Transverse colon (tissue), 4 donors: ENCODE measurements around the gene ATP8B4.

ENCODE experiments used
- EP300 ChIP-seq: sonication (generic); formaldehyde crosslinking; IDR thresholded peaks from one replicate; pipeline ENCODE4 v1.6.1; 2017; ENCODE audit warnings: antibody characterized with exemption, low read depth
- POLR2A ChIP-seq: fragments of 450-650 bp; IDR thresholded peaks from one replicate; pipeline ENCODE4 v1.6.1; 2016; ENCODE audit warnings: antibody characterized with exemption, mild to moderate bottlenecking, moderate library complexity
- POLR2AphosphoS5 ChIP-seq, 3 donors: sonication (generic); formaldehyde crosslinking; IDR thresholded peaks; one replicate each; pipeline ENCODE4 v1.6.1; 2016; ENCODE audit warnings: antibody characterized with exemption in 3 of 3
- TF ChIP-seq, protein P1 (sequence below), 5 experiments: fragments of 200-600 bp in 3 of 5; fragments of 450-650 bp in 2 of 5; sonication (generic) in 3 of 5; IDR thresholded peaks; 1 replicate in 2 of 5; 2 replicates in 3 of 5; pipeline ENCODE4 v1.5.1; 2016 to 2017; ENCODE audit warnings: antibody characterized with exemption in 5 of 5, inconsistent platforms in 3 of 5, mild to moderate bottlenecking in 2 of 5, moderate library complexity in 1 of 5

- TF ChIP-seq POLR2A (no peak), EP300 (no peak), POLR2AphosphoS5 (IDR thresholded peaks at IDR 0.05) (no peak)
- TF ChIP-seq, protein P1, sequence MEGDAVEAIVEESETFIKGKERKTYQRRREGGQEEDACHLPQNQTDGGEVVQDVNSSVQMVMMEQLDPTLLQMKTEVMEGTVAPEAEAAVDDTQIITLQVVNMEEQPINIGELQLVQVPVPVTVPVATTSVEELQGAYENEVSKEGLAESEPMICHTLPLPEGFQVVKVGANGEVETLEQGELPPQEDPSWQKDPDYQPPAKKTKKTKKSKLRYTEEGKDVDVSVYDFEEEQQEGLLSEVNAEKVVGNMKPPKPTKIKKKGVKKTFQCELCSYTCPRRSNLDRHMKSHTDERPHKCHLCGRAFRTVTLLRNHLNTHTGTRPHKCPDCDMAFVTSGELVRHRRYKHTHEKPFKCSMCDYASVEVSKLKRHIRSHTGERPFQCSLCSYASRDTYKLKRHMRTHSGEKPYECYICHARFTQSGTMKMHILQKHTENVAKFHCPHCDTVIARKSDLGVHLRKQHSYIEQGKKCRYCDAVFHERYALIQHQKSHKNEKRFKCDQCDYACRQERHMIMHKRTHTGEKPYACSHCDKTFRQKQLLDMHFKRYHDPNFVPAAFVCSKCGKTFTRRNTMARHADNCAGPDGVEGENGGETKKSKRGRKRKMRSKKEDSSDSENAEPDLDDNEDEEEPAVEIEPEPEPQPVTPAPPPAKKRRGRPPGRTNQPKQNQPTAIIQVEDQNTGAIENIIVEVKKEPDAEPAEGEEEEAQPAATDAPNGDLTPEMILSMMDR (IDR thresholded peaks at IDR 0.05): no peak
Observed at GRCh38 chr15:50162969-50163718, 44.1 kb upstream of the ATP8B4 start.
